Lower lobe of right lung (tissue), 2 donors: ENCODE measurements around the gene PKD1. TPM values are rescaled to one million over a fixed set of nuclear protein-coding genes. Genes with fewer than 3 reads are reported as not detected.

Experiments used
- ATAC-seq, 2 donors: fragments of 200-7000 bp; cut with Tn5 transposase; one replicate each; pipeline ENCODE4 v1.9.1; 2020 to 2022; ENCODE audit warnings: mild to moderate bottlenecking in 2 of 2, moderate library complexity in 2 of 2
- DNase-seq: peaks from one replicate; pipeline ENCODE4 v3.0.0-alpha.2; 2020
- H3K27ac ChIP-seq: fragments of 200-600 bp; one replicate; pipeline ENCODE4 v1.8.0; 2022
- H3K27me3 ChIP-seq: fragments of 200-600 bp; one replicate; pipeline ENCODE4 v1.8.0; 2022; ENCODE audit warnings: low read depth
- H3K36me3 ChIP-seq: fragments of 200-600 bp; one replicate; pipeline ENCODE4 v1.8.0; 2022; ENCODE audit warnings: mild to moderate bottlenecking
- H3K4me1 ChIP-seq: fragments of 200-600 bp; one replicate; pipeline ENCODE4 v1.8.0; 2022
- H3K4me3 ChIP-seq: fragments of 200-600 bp; one replicate; pipeline ENCODE4 v1.8.0; 2022; ENCODE audit warnings: mild to moderate bottlenecking
- H3K9me3 ChIP-seq: fragments of 200-600 bp; one replicate; pipeline ENCODE4 v1.8.0; 2022
- CTCF ChIP-seq: fragments of 200-600 bp; IDR thresholded peaks from one replicate; pipeline ENCODE4 v1.8.0; 2022; ENCODE audit warnings: antibody characterized with exemption, mild to moderate bottlenecking
- intact Hi-C: fragments of 100-400 bp; cut with DNase I; formaldehyde crosslinking; loops from one replicate; pipeline ENCODE4 v1.11.0; 2022
- microRNA-seq: library from miRNA; unstranded; fragments of <30 nt; microRNA quantifications from one replicate; pipeline ENCODE4 v1.2.0, GENCODE V29; 2020; ENCODE audit warnings: borderline number of aligned reads
- total RNA-seq: library from RNA; stranded (reverse); fragmentation: NEBNext Ultra II Directional; extraction: Animal tissue kit (Norgen Biotek cat#: 25700); gene quantifications from one replicate; pipeline ENCODE4 v1.2.1, GENCODE V29; 2021
- donor health status: DM: no; HTN: yes; CAD: no; lungs with severe emphysema.

PKD1 gene
- total RNA-seq, 1 donor from 2014 or later: 81.6 TPM

DNA sequence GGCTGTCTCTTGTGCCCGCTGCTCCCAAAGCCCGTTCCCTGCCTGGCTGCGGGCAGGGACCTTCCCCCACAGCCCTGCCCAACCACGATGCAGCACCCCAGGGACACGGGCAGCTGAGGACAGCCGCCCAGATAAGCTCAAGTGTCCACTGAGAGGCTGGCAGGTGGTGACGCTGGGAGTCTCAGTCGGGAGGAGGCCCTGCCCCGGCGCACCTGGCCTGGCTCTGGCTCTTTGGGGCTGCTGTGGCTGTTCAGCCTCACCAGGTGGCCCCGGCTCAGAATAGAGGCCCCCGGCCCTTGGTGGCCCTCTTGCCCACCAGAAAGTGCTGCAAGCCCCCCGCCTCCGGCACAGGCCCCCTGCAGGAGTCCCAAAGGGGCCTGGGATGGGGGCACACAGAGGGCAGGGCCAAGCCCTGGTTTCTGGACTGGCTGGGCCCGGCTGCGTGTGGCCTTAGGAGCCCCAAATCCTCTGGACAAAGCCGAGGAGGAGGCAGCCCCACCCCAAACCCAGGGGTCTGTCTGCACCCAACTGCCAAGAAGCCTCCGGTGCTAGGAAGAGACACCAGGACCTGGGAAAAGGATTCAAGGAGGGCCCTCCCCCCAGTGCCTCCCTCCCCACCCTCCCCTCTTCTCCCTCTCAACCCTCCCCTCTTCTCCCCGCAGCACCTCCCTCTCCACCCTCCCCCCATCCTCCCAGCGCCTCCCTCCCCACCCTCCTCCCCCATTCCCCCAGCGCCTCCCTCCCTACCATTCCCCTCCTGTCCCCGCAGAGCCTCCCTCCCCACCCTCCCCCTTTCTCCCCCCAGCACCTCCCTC is 93.3 kb downstream of the PKD1 start:
- H3K36me3 ChIP-seq: peaks cover 14% of the 10 kb centered on the region
- no peaks in the 10 kb centered on the region for H3K27me3 ChIP-seq
- peak overlapping the region; percentile 92 for H3K27ac ChIP-seq
- intact Hi-C loops: no loop called here
- H3K9me3 ChIP-seq: no peaks in the 10 kb centered on the region
- DNase-seq (peak; percentile 90), ATAC-seq (peak; percentile 80 to 87)
- H3K4me3 ChIP-seq: peak overlapping the region; percentile 30
- TF ChIP-seq CTCF: no peak
- H3K4me1 ChIP-seq: peaks cover 96% of the 10 kb centered on the region

DNA sequence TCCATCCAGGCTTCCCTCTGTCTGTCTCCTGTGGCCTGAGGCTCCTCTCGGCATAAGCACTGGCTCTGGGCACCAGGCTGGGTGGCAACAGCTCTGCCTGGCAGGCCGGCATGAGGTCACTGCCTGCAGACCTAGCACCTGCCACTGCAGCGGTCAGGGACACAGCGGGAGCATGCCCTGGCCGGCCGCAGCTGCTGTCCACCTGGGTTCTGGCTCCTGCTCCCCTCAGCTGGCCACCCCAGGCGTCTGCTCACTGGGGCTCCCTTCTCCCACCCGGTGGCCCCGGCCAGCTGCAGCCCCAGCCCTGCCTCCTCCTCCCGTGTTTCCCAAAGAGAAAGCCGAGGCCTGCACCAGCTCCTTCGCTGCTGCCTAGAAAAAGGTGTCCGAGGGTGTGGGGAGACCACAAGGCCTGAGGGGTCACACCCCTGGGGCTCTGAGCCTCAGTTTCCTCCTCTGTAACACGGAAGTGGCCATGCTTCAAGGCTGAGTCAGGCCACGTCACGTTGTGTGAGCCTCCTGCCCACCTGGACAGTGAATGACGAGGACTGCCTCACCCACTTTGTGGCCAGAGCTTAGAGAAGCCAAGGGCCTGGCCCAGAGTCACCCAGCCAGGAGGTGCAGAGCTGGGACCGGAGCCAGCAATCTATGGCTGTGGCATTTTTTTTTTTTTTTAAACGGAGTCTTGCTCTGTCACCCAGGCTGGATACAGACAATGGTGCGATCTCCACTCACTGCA is 94.7 kb downstream of the PKD1 start:
- intact Hi-C loops: no loop called here
- DNase-seq (peak; percentile 83), ATAC-seq (peak; percentile 34 to 50)
- Histone ChIP-seq H3K36me3 (peaks cover 27% of the 10 kb centered on the region), H3K4me1 (peaks cover 97% of the 10 kb centered on the region), H3K27ac (peak overlapping the region; percentile 92), H3K27me3 (no peaks in the 10 kb centered on the region), H3K4me3 (no peak overlapping the region), H3K9me3 (no peaks in the 10 kb centered on the region)
- TF ChIP-seq CTCF: no peak

GRCh38 chr16:2040041-2040786 is 95.5 kb downstream of the PKD1 start:
- Histone ChIP-seq H3K27me3 (no peaks in the 10 kb centered on the region), H3K9me3 (no peaks in the 10 kb centered on the region), H3K4me3 (peak overlapping the region; percentile 31), H3K4me1 (peaks cover 97% of the 10 kb centered on the region), H3K27ac (peak overlapping the region; percentile 92), H3K36me3 (peaks cover 33% of the 10 kb centered on the region)
- no peak for TF ChIP-seq CTCF
- DNase-seq: no peak
- no peak for ATAC-seq
- intact Hi-C loops: no loop called here

DNA sequence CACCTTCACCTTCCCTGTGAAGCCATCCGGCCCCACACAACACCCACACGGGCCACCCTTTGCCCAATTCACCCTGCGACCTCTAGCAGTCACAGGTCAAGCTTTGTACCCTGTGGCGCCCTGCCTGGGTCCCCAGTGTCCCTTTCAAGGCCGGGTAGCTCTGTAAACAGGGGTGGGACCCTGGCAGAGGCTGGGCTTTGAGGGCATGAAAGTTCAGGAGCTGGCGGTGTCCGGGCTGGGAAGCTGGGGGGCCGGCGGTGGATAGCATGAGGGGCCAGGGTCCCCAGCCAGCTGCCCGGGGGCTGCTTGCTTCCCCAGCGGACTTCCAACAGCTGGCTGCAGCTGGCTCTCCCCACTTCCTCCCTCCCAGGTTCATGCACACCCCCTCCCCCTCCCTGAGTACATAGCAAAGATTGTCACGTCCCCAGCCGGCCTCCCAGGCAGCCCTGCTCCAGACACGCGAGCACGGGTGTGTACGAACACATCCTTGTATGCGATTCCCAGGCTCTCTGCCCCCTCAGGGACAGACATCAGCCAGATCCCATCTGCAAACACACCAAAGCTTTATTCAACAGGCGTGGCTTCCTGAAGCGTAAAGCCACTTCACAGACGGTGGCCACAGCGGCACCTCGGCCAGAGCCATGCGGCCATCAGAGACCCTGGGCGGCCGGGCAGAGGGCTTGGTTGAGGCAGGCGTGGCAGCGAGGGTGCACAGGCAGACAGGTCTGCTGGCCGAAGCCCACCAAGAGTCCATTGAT is 96.2 kb downstream of the PKD1 start:
- peak in 1 of 2 donors; percentile 42 for ATAC-seq
- H3K4me3 ChIP-seq: peak overlapping the region; percentile 31
- H3K4me1 ChIP-seq: peaks cover 96% of the 10 kb centered on the region
- TF ChIP-seq CTCF: no peak
- H3K9me3 ChIP-seq: no peaks in the 10 kb centered on the region
- intact Hi-C loops: no loop called here
- DNase-seq: peak; percentile 83
- H3K36me3 ChIP-seq: peaks cover 33% of the 10 kb centered on the region
- no peaks in the 10 kb centered on the region for H3K27me3 ChIP-seq
- H3K27ac ChIP-seq: peak overlapping the region; percentile 92

Small RNA genes within 50 kb of the gene (microRNA-seq; reads per million reads assigned to microRNA genes)
- 1.5 reads per million for gene MIR1225
- not detected for gene MIR3180-5
- not detected for gene MIR4516
- not detected for gene MIR6511B1

Other genes with a start within 250 kb of the PKD1 start
- 1.3 TPM for gene HS3ST6, start 217.5 kb downstream of the PKD1 start, total RNA-seq
- gene MSRB1, start 192.7 kb downstream of the PKD1 start, total RNA-seq: 35.1 TPM
- not detected for gene RPL3L, start 181.2 kb downstream of the PKD1 start, total RNA-seq
- gene NDUFB10, start 176.4 kb downstream of the PKD1 start, total RNA-seq: 85.8 TPM
- gene RPS2, start 171.1 kb downstream of the PKD1 start, total RNA-seq: 1,721 TPM
- not detected for gene RNF151, start 169.0 kb downstream of the PKD1 start, total RNA-seq
- gene TBL3, start 163.8 kb downstream of the PKD1 start, total RNA-seq: 25.6 TPM
- 1.7 TPM for gene NOXO1, start 154.4 kb downstream of the PKD1 start, total RNA-seq
- gene GFER, start 151.7 kb downstream of the PKD1 start, total RNA-seq: 24.7 TPM
- 0.24 TPM for gene SYNGR3, start 145.9 kb downstream of the PKD1 start, total RNA-seq
- gene ZNF598, start 126.1 kb downstream of the PKD1 start, total RNA-seq: 27.2 TPM
- not detected for gene NPW, start 116.1 kb downstream of the PKD1 start, total RNA-seq
- 343 TPM for gene NHERF2, start 109.0 kb downstream of the PKD1 start, total RNA-seq
- 24.3 TPM for gene NTHL1, start 88.1 kb downstream of the PKD1 start, total RNA-seq
- gene TSC2, start 87.9 kb downstream of the PKD1 start, total RNA-seq: 123 TPM
- 0.80 TPM for gene RAB26, start 12.7 kb upstream of the PKD1 start, total RNA-seq
- gene TRAF7, start 19.9 kb upstream of the PKD1 start, total RNA-seq: 61.9 TPM
- gene CASKIN1, start 60.7 kb upstream of the PKD1 start, total RNA-seq: 0.09 TPM
- 26.6 TPM for gene MLST8, start 69.6 kb upstream of the PKD1 start, total RNA-seq
- 7.8 TPM for gene BRICD5, start 75.0 kb upstream of the PKD1 start, total RNA-seq
- 13.3 TPM for gene PGP, start 78.9 kb upstream of the PKD1 start, total RNA-seq
- gene E4F1, start 87.7 kb upstream of the PKD1 start, total RNA-seq: 21.0 TPM
- 2.0 TPM for gene DNASE1L2, start 100.5 kb upstream of the PKD1 start, total RNA-seq
- 50.4 TPM for gene ECI1, start 115.7 kb upstream of the PKD1 start, total RNA-seq
- 98.6 TPM for gene RNPS1, start 132.2 kb upstream of the PKD1 start, total RNA-seq
- 491 TPM for gene ABCA3, start 204.8 kb upstream of the PKD1 start, total RNA-seq